Measurements from ENCODE around the gene BHMT2.

GRCh38 chr5:79021753-79022152, 47.8 kb upstream of the BHMT2 start:
- no peak for TF ChIP-seq EZH2phosphoT487 (IDR thresholded peaks at IDR 0.05; ENCODE audit: borderline replicate concordance)
- TF ChIP-seq POLR2AphosphoS5 (IDR thresholded peaks at IDR 0.05; ENCODE audit: low read depth, low read length), result no peak
- TF ChIP-seq, protein P1, sequence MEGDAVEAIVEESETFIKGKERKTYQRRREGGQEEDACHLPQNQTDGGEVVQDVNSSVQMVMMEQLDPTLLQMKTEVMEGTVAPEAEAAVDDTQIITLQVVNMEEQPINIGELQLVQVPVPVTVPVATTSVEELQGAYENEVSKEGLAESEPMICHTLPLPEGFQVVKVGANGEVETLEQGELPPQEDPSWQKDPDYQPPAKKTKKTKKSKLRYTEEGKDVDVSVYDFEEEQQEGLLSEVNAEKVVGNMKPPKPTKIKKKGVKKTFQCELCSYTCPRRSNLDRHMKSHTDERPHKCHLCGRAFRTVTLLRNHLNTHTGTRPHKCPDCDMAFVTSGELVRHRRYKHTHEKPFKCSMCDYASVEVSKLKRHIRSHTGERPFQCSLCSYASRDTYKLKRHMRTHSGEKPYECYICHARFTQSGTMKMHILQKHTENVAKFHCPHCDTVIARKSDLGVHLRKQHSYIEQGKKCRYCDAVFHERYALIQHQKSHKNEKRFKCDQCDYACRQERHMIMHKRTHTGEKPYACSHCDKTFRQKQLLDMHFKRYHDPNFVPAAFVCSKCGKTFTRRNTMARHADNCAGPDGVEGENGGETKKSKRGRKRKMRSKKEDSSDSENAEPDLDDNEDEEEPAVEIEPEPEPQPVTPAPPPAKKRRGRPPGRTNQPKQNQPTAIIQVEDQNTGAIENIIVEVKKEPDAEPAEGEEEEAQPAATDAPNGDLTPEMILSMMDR (IDR thresholded peaks at IDR 0.05 in 2 of 3, conservative IDR thresholded peaks at IDR 0.05 in 1 of 3; ENCODE audit: borderline replicate concordance in 1 of 3, insufficient read depth in 1 of 3, low read depth in 2 of 3, low read length in 2 of 3), result no peak
- no peak for TF ChIP-seq SP1 (IDR thresholded peaks at IDR 0.05; ENCODE audit: low read depth)
- TF ChIP-seq JUND (IDR thresholded peaks at IDR 0.05), result no peak
